IMR-90 (cell line): Measurements from ENCODE around the gene ANKRD63. TPM values are rescaled to one million over a fixed set of nuclear protein-coding genes. Genes with fewer than 3 reads are reported as not detected.

ENCODE experiments used
- ATAC-seq: fragments of 200-7000 bp; cut with Tn5 transposase; 2 replicates; pipeline ENCODE4 v1.9.1; 2020; ENCODE audit warnings: low read depth, mild to moderate bottlenecking, moderate library complexity
- BruUV-seq: library from RNA; stranded (reverse); fragments of 400-500 nt; replicated peaks from 2 replicates; lab custom pipeline; 2021; lab: Mats Ljungman, UMichigan
- CTCF ChIA-PET: fragments of 300-600 bp; formaldehyde crosslinking; extraction: SDS; loops from one replicate; lab custom pipeline; 2021; ENCODE audit warnings: antibody characterized with exemption; lab: Yijun Ruan, JAX
- POLR2A ChIA-PET: fragments of 300-600 bp; sonication (Branson Sonifier 250); formaldehyde crosslinking; loops from one replicate; lab custom pipeline; 2022; ENCODE audit warnings: antibody characterized with exemption; ENCODE audit not compliant: unreplicated experiment; lab: Charles Lee
- DNase-seq: peaks from one replicate; pipeline ENCODE4 v3.0.0; 2013
- H2AFZ ChIP-seq: replicated peaks from 2 replicates; pipeline ENCODE3; 2013; ENCODE audit warnings: low read length, mild to moderate bottlenecking; ENCODE audit not compliant: poor library complexity
- H2AK5ac ChIP-seq: 2 replicates; pipeline ENCODE4 v1.6.1; 2013; ENCODE audit warnings: low read depth, low read length, inconsistent platforms
- H2AK9ac ChIP-seq: replicated peaks from 2 replicates; pipeline ENCODE3; 2013; ENCODE audit warnings: mild to moderate bottlenecking, low read depth, low read length, moderate library complexity; ENCODE audit not compliant: poor library complexity
- H2BK120ac ChIP-seq: 2 replicates; pipeline ENCODE4 v1.6.1; 2013; ENCODE audit warnings: low read depth, low read length, inconsistent platforms
- H2BK15ac ChIP-seq: 3 replicates; pipeline ENCODE4 v1.6.1; 2013; ENCODE audit warnings: low read depth, low read length, inconsistent platforms
- H2BK20ac ChIP-seq: 2 replicates; pipeline ENCODE4 v1.6.1; 2013; ENCODE audit warnings: low read depth, mild to moderate bottlenecking, inconsistent platforms, low read length, moderate library complexity
- H2BK5ac ChIP-seq: 2 replicates; pipeline ENCODE4 v1.6.1; 2013; ENCODE audit warnings: mild to moderate bottlenecking, low read depth, low read length, inconsistent platforms; ENCODE audit not compliant: poor library complexity, severe bottlenecking
- H3K14ac ChIP-seq: replicated peaks from 2 replicates; pipeline ENCODE4 v1.6.1; 2013; ENCODE audit warnings: low read depth, low read length, inconsistent platforms
- H3K18ac ChIP-seq: 2 replicates; pipeline ENCODE4 v1.6.1; 2013; ENCODE audit warnings: low read depth, low read length, control low read depth
- H3K23ac ChIP-seq: 2 replicates; pipeline ENCODE4 v1.6.1; 2013; ENCODE audit warnings: low read depth, low read length, inconsistent platforms
- H3K27ac ChIP-seq: 2 replicates; pipeline ENCODE4 v1.5.1; 2013; ENCODE audit warnings: mild to moderate bottlenecking, control low read depth, low read length; ENCODE audit not compliant: insufficient read depth
- H3K27me3 ChIP-seq: 2 replicates; pipeline ENCODE4 v1.6.1; 2013; ENCODE audit warnings: low read length; ENCODE audit not compliant: control insufficient read depth, insufficient read depth
- H3K36me3 ChIP-seq: 2 replicates; pipeline ENCODE4 v1.6.1; 2013; ENCODE audit warnings: low read length, mixed read lengths; ENCODE audit not compliant: control insufficient read depth, insufficient read depth
- H3K4ac ChIP-seq: 2 replicates; pipeline ENCODE4 v1.6.1; 2013; ENCODE audit warnings: low read depth, low read length, inconsistent platforms
- H3K4me1 ChIP-seq: 2 replicates; pipeline ENCODE4 v1.6.1; 2013; ENCODE audit warnings: low read length, mixed read lengths; ENCODE audit not compliant: control insufficient read depth, insufficient read depth
- H3K4me2 ChIP-seq: 2 replicates; pipeline ENCODE4 v1.6.1; 2013; ENCODE audit warnings: low read depth, mild to moderate bottlenecking, control low read depth, low read length, moderate library complexity
- H3K4me3 ChIP-seq: 2 replicates; pipeline ENCODE4 v1.5.1; 2013; ENCODE audit warnings: low read depth, mild to moderate bottlenecking, control low read depth, low read length, moderate library complexity; ENCODE audit not compliant: insufficient read depth
- H3K56ac ChIP-seq: 2 replicates; pipeline ENCODE4 v1.6.1; 2013; ENCODE audit warnings: low read length, inconsistent platforms; ENCODE audit not compliant: insufficient read depth; ENCODE audit errors: extremely low read depth
- H3K79me1 ChIP-seq, 2 experiments: 2 replicates each; pipeline ENCODE4 v1.6.1; 2013; ENCODE audit warnings: low read length in 2 of 2, inconsistent platforms in 1 of 2, low read depth in 1 of 2
- H3K9ac ChIP-seq: 2 replicates; pipeline ENCODE4 v1.6.1; 2013; ENCODE audit warnings: low read depth, low read length, control low read depth
- H3K9me1 ChIP-seq: 2 replicates; pipeline ENCODE4 v1.6.1; 2013; ENCODE audit warnings: low read length, inconsistent platforms; ENCODE audit not compliant: insufficient read depth
- H3K9me3 ChIP-seq: 2 replicates; pipeline ENCODE4 v1.6.1; 2013; ENCODE audit warnings: low read length; ENCODE audit not compliant: control insufficient read depth, insufficient read depth
- H4K20me1 ChIP-seq: 2 replicates; pipeline ENCODE4 v1.6.1; 2013; ENCODE audit warnings: low read length, inconsistent platforms; ENCODE audit not compliant: insufficient read depth
- H4K5ac ChIP-seq: 2 replicates; pipeline ENCODE4 v1.6.1; 2013; ENCODE audit warnings: mild to moderate bottlenecking, low read depth, low read length, control low read depth
- H4K8ac ChIP-seq, 2 experiments: 2 replicates each; pipeline ENCODE4 v1.6.1; 2013; ENCODE audit warnings: low read depth in 2 of 2, low read length in 2 of 2, control low read depth in 1 of 2, inconsistent platforms in 1 of 2
- H4K91ac ChIP-seq: 2 replicates; pipeline ENCODE4 v1.6.1; 2013; ENCODE audit warnings: low read depth, low read length, inconsistent platforms; ENCODE audit not compliant: insufficient read depth
- CTCF ChIP-seq: conservative IDR thresholded peaks from 2 replicates; pipeline ENCODE4 v1.5.1; 2012; ENCODE audit warnings: mild to moderate bottlenecking, low read depth, low read length, improper control_type of control experiment
- ELK1 ChIP-seq: fragments of 150-350 bp; IDR thresholded peaks from 2 replicates; pipeline ENCODE4 v1.6.1; 2016; ENCODE audit warnings: low read depth, mild to moderate bottlenecking, low read length, moderate library complexity, borderline replicate concordance
- WGBS, 2 experiments: methylation state at CpG; one replicate each; pipeline versions ENCODE4 v1.1.5 to v1.1.7; 2013; ENCODE audit warnings: missing lambda C conversion rate in 2 of 2; ENCODE audit not compliant: insufficient read length in 1 of 2; ENCODE audit errors: extremely low coverage in 2 of 2; 5-methylcytosine and 5-hydroxymethylcytosine counted together
- dilution Hi-C: fragments of 300-500 bp; cut with HindIII; formaldehyde crosslinking; loops from one replicate; pipeline ENCODE4 v1.14.3; 2018; ENCODE audit warnings: low sequenced_read_pairs; ENCODE audit not compliant: unreplicated experiment
- in situ Hi-C: fragments of 300-500 bp; cut with MboI; formaldehyde crosslinking; loops from 3 replicates; pipeline ENCODE4 v1.14.3; 2019; ENCODE audit warnings: low sequenced_read_pairs, inconsistent platforms, mixed read lengths
- intact Hi-C: fragments of 100-400 bp; cut with micrococcal nuclease; formaldehyde crosslinking; loops from 2 replicates; pipeline ENCODE4 v1.10.0; 2022
- polyA plus RNA-seq, 3 experiments: library from polyadenylated mRNA; depleted of rRNA; stranded (reverse); fragments of >200 nt; gene quantifications; 2 replicates each; pipeline ENCODE4 v1.2.3, GENCODE V29; 2012; ENCODE audit warnings: low replicate concordance in 1 of 3
- total RNA-seq: library from RNA; depleted of rRNA; stranded (reverse); fragments of >200 nt; gene quantifications from 2 replicates; pipeline ENCODE4 v1.2.3, GENCODE V29; 2012

Gene ANKRD63
- total and polyA plus RNA-seq, 2 of the 4 experiments (the other 2 are of a cell fraction): not detected

- H3K9ac ChIP-seq: no peak overlapping the region
- H2AK5ac ChIP-seq: no peak overlapping the region
- no peak overlapping the region for H2BK20ac ChIP-seq
- no peak overlapping the region for H3K18ac ChIP-seq
- BruUV-seq: no TSS peak
- no peak overlapping the region for H2AK9ac ChIP-seq
- H3K9me3 ChIP-seq: no peaks in the 10 kb centered on the region
- POLR2A ChIA-PET: no interaction called here
- no peaks in the 10 kb centered on the region for H4K20me1 ChIP-seq
- dilution Hi-C loops: no loop called here
- H3K9me1 ChIP-seq: no peaks in the 10 kb centered on the region
- no peak overlapping the region for H3K56ac ChIP-seq
- H4K91ac ChIP-seq: no peak overlapping the region
- no peaks in the 10 kb centered on the region for H3K79me1 ChIP-seq
- H2AFZ ChIP-seq: no peak overlapping the region
- H3K4me1 ChIP-seq: no peaks in the 10 kb centered on the region
- TF ChIP-seq CTCF (no peak), ELK1 (no peak)
- no peak overlapping the region for H3K4ac ChIP-seq
- DNase-seq (peak; percentile 53), ATAC-seq (peak; percentile 62)
- 40% methylated on average over 1 of the region's 4 CpGs; no CpG with 5 or more reads in 1 of the 2 experiments for WGBS, 2 experiments
- H3K36me3 ChIP-seq: no peaks in the 10 kb centered on the region
- in situ Hi-C loops: no loop called here
- H3K27me3 ChIP-seq: peaks cover 45% of the 10 kb centered on the region
- no peak overlapping the region for H2BK15ac ChIP-seq
- H2BK120ac ChIP-seq: no peak overlapping the region
- no peak overlapping the region for H3K23ac ChIP-seq
- no peak overlapping the region for H3K27ac ChIP-seq
- intact Hi-C loops: no loop called here
- H4K8ac ChIP-seq: no peak overlapping the region
- no peak overlapping the region for H3K14ac ChIP-seq
- CTCF ChIA-PET: interaction anchor here (0.8 to 1.5 kb wide), 3 partner anchors 8 to 23 kb away, joined by 3 to 7 read pairs (median 4); no protein-coding TSS in a partner anchor
- H4K5ac ChIP-seq: no peak overlapping the region
- H3K4me3 ChIP-seq: no peak overlapping the region
- no peak overlapping the region; the same call in 1 of the 2 replicates for H3K4me2 ChIP-seq
- no peak overlapping the region for H2BK5ac ChIP-seq
Observed at GRCh38 chr15:40314723-40315276, 31.9 kb upstream of the ANKRD63 start.
